ENCODE results near the gene GATA2. TPM values are rescaled to one million over a fixed set of nuclear protein-coding genes. Genes with fewer than 3 reads are reported as not detected.

The GATA2 gene
- total RNA-seq, 3 donors from 2014 or later (not counting 1 experiment from before 2014, with no cell fraction given): 0.92 to 225 (median 8.4) TPM

DNA sequence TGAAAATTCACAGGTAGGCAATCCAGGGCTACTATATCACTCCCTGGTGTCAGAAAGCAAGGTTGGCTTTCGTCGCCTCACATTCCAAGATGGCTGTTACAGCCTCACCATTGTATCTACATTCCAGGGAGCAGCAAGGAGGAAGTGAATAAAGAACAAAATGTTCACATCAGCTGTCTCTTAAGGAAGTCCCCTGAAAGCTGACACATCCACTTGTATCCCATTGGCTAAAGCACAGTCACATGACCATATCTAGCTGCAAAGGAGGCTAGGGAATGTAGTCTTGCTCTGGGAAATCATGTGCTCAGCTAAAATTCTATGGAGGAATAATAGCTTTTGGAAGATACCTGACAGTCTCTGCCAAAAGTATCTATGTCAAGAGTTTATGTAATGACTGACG, 12.8 kb upstream of the GATA2 start:
- H3K27me3 Mint-ChIP-seq (ENCODE audit: low read depth in 2 of 2): peaks cover 23 to 46% of the 10 kb centered on the region in 2 donors
- 93% methylated on average over 3 of the region's 3 CpGs for WGBS (ENCODE audit: insufficient coverage)
- TF ChIP-seq CTCF (IDR thresholded peaks at IDR 0.05): no peak

DNA sequence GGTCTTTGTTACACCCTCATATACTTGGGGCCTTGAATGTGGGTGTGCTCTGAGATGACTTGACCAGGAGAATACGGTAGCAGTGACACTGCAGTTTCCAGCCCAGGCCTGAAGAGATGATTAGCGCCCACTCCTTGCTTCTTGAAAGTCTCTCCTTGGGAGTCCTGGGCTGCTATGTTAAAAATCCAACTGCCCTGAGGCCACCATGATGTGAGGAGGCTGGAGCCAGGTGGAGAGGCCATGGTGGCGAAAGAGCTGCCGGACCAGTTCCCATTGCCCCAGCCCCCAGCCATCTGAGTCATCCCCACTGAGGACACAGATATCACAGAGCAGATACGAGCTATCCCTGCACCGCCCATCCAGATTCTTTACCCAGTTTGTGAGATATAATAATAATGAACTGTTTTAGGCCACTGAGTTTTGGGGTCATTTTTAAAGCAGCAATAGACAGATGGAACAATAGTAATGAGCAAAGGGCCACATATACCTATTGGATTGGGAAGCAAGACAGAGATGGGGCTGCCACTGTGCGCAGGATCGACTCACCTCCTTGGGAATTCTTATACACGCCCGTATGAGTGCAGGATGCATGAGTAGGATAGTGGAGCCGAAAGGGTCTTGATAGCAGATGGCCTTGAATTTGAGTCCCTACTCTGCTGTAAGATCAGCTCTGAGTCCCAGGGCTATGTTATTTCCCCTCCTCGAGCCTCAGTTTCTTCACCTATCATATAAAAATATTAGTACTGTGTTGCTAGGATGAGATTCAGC, 12.1 kb upstream of the GATA2 start:
- H3K9me3 Mint-ChIP-seq: no peaks in the 10 kb centered on the region
- no peak overlapping the region for H3K4me3 Mint-ChIP-seq
- intact Hi-C loops (cut with micrococcal nuclease): no loop called here
- Histone ChIP-seq H3K36me3 (ENCODE audit: control insufficient read depth, insufficient read depth, low read length) (no peaks in the 10 kb centered on the region), H3K27ac (ENCODE audit: low read length) (no peak overlapping the region), H3K9me3 (ENCODE audit: control insufficient read depth, insufficient read depth, low read length) (no peaks in the 10 kb centered on the region), H3K27me3 (ENCODE audit: control insufficient read depth, insufficient read depth, low read length) (peaks cover 4% of the 10 kb centered on the region), H3K4me1 (ENCODE audit: control insufficient read depth, insufficient read depth, low read length) (no peaks in the 10 kb centered on the region), H3K4me3 (ENCODE audit: low read length) (no peak overlapping the region)
- no peak for TF ChIP-seq CTCF (IDR thresholded peaks at IDR 0.05)
- DNase-seq: no peak
- peaks cover 25 to 52% of the 10 kb centered on the region in 2 donors for H3K27me3 Mint-ChIP-seq (ENCODE audit: low read depth in 2 of 2)
- 96% methylated on average over 11 of the region's 12 CpGs for WGBS (ENCODE audit: insufficient coverage)
- H3K36me3 Mint-ChIP-seq: no peaks in the 10 kb centered on the region
- ATAC-seq: no peak
- no peaks in the 10 kb centered on the region for H3K4me1 Mint-ChIP-seq
- no peak overlapping the region for H3K27ac Mint-ChIP-seq

More for the DNA sequence above, 12.8 kb upstream of the GATA2 start:
- Mint-ChIP-seq H3K27ac (no peak overlapping the region), H3K4me3 (no peak overlapping the region), H3K9me3 (no peaks in the 10 kb centered on the region), H3K36me3 (no peaks in the 10 kb centered on the region), H3K4me1 (no peaks in the 10 kb centered on the region)
- DNase-seq: no peak
- H3K27ac ChIP-seq (ENCODE audit: low read length): no peak overlapping the region
- no peak overlapping the region for H3K4me3 ChIP-seq (ENCODE audit: low read length)
- no peaks in the 10 kb centered on the region for H3K36me3 ChIP-seq (ENCODE audit: control insufficient read depth, insufficient read depth, low read length)
- ATAC-seq: no peak
- H3K9me3 ChIP-seq (ENCODE audit: control insufficient read depth, insufficient read depth, low read length): no peaks in the 10 kb centered on the region
- intact Hi-C loops (cut with micrococcal nuclease): no loop called here
- H3K4me1 ChIP-seq (ENCODE audit: control insufficient read depth, insufficient read depth, low read length): no peaks in the 10 kb centered on the region
- H3K27me3 ChIP-seq (ENCODE audit: control insufficient read depth, insufficient read depth, low read length): peaks cover 4% of the 10 kb centered on the region

GRCh38 chr3:128504533-128504915, 11.5 kb upstream of the GATA2 start:
- intact Hi-C loops (cut with micrococcal nuclease): no loop called here
- no peaks in the 10 kb centered on the region for H3K36me3 ChIP-seq (ENCODE audit: control insufficient read depth, insufficient read depth, low read length)
- WGBS (ENCODE audit: insufficient coverage): 95% methylated on average over 8 of the region's 8 CpGs
- Mint-ChIP-seq H3K36me3 (no peaks in the 10 kb centered on the region), H3K27ac (no peak overlapping the region), H3K4me3 (no peak overlapping the region), H3K27me3 (ENCODE audit: low read depth in 2 of 2) (peaks cover 29 to 57% of the 10 kb centered on the region in 2 donors), H3K4me1 (no peaks in the 10 kb centered on the region), H3K9me3 (no peaks in the 10 kb centered on the region)
- no peak overlapping the region for H3K4me3 ChIP-seq (ENCODE audit: low read length)
- ATAC-seq (no peak), DNase-seq (no peak)
- no peaks in the 10 kb centered on the region for H3K9me3 ChIP-seq (ENCODE audit: control insufficient read depth, insufficient read depth, low read length)
- H3K27ac ChIP-seq (ENCODE audit: low read length): no peak overlapping the region
- H3K27me3 ChIP-seq (ENCODE audit: control insufficient read depth, insufficient read depth, low read length): no peaks in the 10 kb centered on the region
- no peaks in the 10 kb centered on the region for H3K4me1 ChIP-seq (ENCODE audit: control insufficient read depth, insufficient read depth, low read length)
- TF ChIP-seq CTCF (IDR thresholded peaks at IDR 0.05): no peak
